ENCODE measurements around the gene AP3D1. TPM values are rescaled to one million over a fixed set of nuclear protein-coding genes. Genes with fewer than 3 reads are reported as not detected.

Gene AP3D1
- total RNA-seq, 1 experiment from 2014 or later, result 69.3 TPM

GRCh38 chr19:2119921-2120785, 31.2 kb downstream of the AP3D1 start:
- in situ Hi-C loops (cut with HindIII; ENCODE audit: low pct_unique_long_range_greater_than_20kb, low sequenced_read_pairs), result no loop called here
- DNase-seq (ENCODE audit: low read depth), result no peak

- in situ Hi-C loops (cut with HindIII; ENCODE audit: low pct_unique_long_range_greater_than_20kb, low sequenced_read_pairs), result no loop called here
- no peak for DNase-seq (ENCODE audit: low read depth)
Measured at GRCh38 chr19:2118438-2118837, 32.9 kb downstream of the AP3D1 start.

DNA sequence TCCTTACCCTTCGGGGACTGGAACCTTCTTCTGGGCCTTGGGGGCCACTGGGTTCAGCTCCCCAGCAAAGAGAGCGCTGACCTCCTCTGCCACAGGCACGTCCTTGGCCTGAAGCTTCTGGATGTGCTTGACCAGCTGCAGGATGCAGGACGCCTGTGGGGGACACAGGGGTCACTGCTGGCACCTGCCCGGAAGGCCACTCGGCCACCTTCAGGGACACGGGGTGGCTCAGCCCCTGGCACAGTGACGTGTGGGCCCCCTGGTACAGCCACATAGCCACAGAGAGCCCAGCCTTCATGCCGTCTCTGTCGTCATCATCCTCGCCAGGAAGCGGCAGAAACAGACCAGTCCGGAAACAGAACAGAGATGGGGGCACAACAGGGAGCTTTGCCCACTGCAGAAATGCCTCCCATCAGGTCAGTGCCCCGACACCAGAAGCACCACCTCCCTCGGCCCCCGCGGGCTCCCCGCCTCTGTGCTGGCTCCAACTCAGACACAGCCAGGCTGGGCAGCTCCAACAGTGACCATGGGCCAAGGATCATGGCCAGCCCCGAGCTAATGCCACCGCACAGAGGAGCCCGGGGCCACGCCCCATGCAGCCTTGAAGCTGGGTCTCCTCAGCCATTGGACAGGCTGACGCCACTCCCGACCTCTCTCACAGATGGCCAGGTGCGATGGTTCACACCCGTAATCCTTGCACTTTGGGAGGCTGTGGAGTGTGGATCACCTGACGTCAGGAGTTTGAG, 34.0 kb downstream of the AP3D1 start:
- in situ Hi-C loops (cut with HindIII; ENCODE audit: low pct_unique_long_range_greater_than_20kb, low sequenced_read_pairs), result no loop called here
- DNase-seq (ENCODE audit: low read depth), result no peak

DNA sequence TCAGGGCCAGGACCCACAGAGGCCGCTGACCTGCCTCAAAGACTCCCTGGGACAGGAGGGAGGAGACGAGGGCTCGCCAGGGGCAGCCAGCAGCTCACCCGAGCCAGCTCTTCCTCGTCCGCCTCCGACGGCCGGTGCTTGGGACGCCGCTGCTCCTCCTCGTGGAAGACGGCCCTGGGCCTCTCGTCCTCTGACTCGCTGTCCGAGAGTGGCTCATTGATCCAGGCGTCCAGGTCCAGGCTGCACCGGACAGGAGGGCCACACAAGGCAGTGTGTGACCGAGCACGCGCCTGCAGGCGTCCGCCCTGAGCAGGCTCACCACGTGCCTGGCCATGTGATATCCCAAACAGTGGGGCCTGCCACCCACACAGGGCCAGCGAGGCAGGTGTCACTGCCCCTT, 34.9 kb downstream of the AP3D1 start:
- in situ Hi-C loops (cut with HindIII; ENCODE audit: low pct_unique_long_range_greater_than_20kb, low sequenced_read_pairs), result no loop called here

GRCh38 chr19:2115911-2116426, 35.4 kb downstream of the AP3D1 start:
- no peak for DNase-seq (ENCODE audit: low read depth)
- in situ Hi-C loops (cut with HindIII; ENCODE audit: low pct_unique_long_range_greater_than_20kb, low sequenced_read_pairs), result no loop called here

More for the DNA sequence above, 34.9 kb downstream of the AP3D1 start:
- no peak for DNase-seq (ENCODE audit: low read depth)

- DNase-seq (ENCODE audit: low read depth), result no peak
- in situ Hi-C loops (cut with HindIII; ENCODE audit: low pct_unique_long_range_greater_than_20kb, low sequenced_read_pairs), result no loop called here
Measured at GRCh38 chr19:2115324-2115723, 36.0 kb downstream of the AP3D1 start.

DNA sequence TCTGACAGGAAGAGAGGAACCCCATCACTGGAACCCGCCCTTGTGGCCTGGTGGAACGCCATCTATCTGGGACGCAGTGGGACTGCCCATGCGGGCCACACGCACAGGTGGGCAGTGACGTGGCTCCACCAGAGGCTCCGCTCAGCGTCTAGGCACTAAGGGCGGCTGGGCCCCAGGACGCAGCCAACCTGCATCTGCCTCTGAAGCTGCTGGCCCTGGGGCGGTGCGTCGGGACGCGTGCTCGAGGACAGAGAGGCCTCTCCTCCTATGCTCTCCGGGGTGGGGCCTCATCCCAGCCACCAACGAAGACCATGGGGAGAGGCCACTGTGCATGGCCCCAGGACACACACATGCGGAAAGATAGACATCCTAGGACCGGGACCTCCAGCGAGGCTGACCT, 36.5 kb downstream of the AP3D1 start:
- DNase-seq (ENCODE audit: low read depth), result no peak
- in situ Hi-C loops (cut with HindIII; ENCODE audit: low pct_unique_long_range_greater_than_20kb, low sequenced_read_pairs), result no loop called here

GRCh38 chr19:2114218-2114617, 37.1 kb downstream of the AP3D1 start:
- in situ Hi-C loops (cut with HindIII; ENCODE audit: low pct_unique_long_range_greater_than_20kb, low sequenced_read_pairs), result no loop called here
- DNase-seq (ENCODE audit: low read depth), result no peak

- DNase-seq (ENCODE audit: low read depth), result peak; percentile 11
- in situ Hi-C loops (cut with HindIII; ENCODE audit: low pct_unique_long_range_greater_than_20kb, low sequenced_read_pairs), result no loop called here
Measured at GRCh38 chr19:2113439-2114211, 37.7 kb downstream of the AP3D1 start.

GRCh38 chr19:2112516-2113320, 38.6 kb downstream of the AP3D1 start:
- in situ Hi-C loops (cut with HindIII; ENCODE audit: low pct_unique_long_range_greater_than_20kb, low sequenced_read_pairs), result no loop called here
- DNase-seq (ENCODE audit: low read depth), result no peak

- no peak for DNase-seq (ENCODE audit: low read depth)
- in situ Hi-C loops (cut with HindIII; ENCODE audit: low pct_unique_long_range_greater_than_20kb, low sequenced_read_pairs), result no loop called here
Measured at GRCh38 chr19:2111886-2112285, 39.5 kb downstream of the AP3D1 start.

DNA sequence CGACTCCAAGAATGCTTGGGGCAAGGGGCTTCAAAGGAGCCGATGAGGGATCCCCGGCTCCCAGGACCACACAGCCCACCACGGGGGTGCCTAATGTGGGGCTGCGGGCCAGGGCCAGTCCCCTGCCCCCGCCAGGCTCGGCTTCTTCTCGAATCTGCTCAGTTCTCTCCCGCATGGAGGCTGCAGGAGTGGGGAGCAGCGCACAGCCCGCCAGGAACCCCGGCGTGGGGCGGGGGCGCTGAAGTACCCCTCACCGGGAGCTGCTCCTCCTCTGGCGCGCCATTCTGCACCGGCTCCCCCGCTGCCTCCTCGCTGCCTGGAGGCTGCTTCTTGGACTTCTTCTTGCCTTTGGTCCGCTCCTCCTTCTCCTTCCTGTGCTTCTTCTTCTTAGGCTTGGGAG, 39.9 kb downstream of the AP3D1 start:
- in situ Hi-C loops (cut with HindIII; ENCODE audit: low pct_unique_long_range_greater_than_20kb, low sequenced_read_pairs), result no loop called here
- DNase-seq (ENCODE audit: low read depth), result no peak

DNA sequence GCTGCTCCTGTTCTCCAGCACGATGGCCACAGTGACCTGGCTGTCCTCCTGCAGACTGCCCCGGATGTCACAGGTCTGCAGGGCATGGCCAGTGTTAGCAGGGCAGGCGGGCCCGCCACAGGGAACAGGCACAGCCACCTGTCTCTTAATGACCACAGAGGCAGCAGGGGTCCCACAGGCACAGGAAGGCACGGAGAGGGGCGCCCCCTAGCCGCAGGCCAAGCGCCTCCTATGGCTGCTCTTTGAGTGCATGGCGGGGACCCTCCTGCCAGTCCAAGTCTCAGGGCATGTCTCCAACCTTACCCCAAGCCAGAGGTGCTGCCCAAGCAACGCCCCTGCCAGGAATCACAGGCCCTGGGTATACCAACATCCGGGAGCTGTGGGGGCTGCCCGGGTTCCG, 40.5 kb downstream of the AP3D1 start:
- DNase-seq (ENCODE audit: low read depth), result no peak
- in situ Hi-C loops (cut with HindIII; ENCODE audit: low pct_unique_long_range_greater_than_20kb, low sequenced_read_pairs), result no loop called here

GRCh38 chr19:2109046-2109864, 42.1 kb downstream of the AP3D1 start:
- in situ Hi-C loops (cut with HindIII; ENCODE audit: low pct_unique_long_range_greater_than_20kb, low sequenced_read_pairs), result no loop called here
- no peak for DNase-seq (ENCODE audit: low read depth)

GRCh38 chr19:2108251-2109016, 42.9 kb downstream of the AP3D1 start:
- no peak for DNase-seq (ENCODE audit: low read depth)
- in situ Hi-C loops (cut with HindIII; ENCODE audit: low pct_unique_long_range_greater_than_20kb, low sequenced_read_pairs), result no loop called here

- in situ Hi-C loops (cut with HindIII; ENCODE audit: low pct_unique_long_range_greater_than_20kb, low sequenced_read_pairs), result no loop called here
- no peak for DNase-seq (ENCODE audit: low read depth)
Measured at GRCh38 chr19:2103045-2103707, 48.2 kb downstream of the AP3D1 start.
